ENCODE data around the gene CCDC134.
"Not testable (repeated sequence)": the region's sequence is repeated elsewhere in the genome, so short reads cannot be mapped to it uniquely, and the experiment has no call there.

The CCDC134 gene

DNA sequence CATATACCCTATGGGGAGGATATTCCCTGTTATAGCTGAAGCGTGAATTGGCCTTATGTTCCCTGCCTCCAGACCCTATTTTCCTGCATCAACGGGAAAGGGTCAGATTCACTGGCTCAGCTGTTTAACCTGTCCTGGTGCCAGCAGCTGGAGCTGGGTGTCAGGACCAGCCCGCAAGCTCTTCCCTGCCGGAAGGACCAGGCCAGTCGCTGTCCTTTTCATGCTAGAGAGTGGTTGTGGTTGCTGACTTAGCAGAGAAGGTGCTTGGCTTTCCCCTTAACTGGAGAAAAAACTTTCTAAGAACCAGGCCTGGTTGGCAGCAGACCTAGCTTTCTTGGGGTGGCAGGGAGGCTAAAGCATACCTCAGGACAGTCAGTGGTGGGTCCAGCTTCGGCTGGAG, 27.2 kb downstream of the CCDC134 start:
- Histone ChIP-seq H3K4me3 (ENCODE audit: low read depth in 1 of 2, low read length in 2 of 2) (no peak overlapping the region), H3K9ac (ENCODE audit: low read length) (no peak overlapping the region), H3K36me3 (ENCODE audit: insufficient read depth, low read length) (no peaks in the 10 kb centered on the region), H3K27me3 (ENCODE audit: control insufficient read depth in 1 of 2, insufficient read depth in 2 of 2, low read length in 2 of 2) (no peaks in the 10 kb centered on the region), H3K9me3 (ENCODE audit: low read length) (no peaks in the 10 kb centered on the region), H3K27ac (ENCODE audit: low read depth, low read length) (no peak overlapping the region), H3K4me1 (ENCODE audit: insufficient read depth, low read length) (no peaks in the 10 kb centered on the region)

DNA sequence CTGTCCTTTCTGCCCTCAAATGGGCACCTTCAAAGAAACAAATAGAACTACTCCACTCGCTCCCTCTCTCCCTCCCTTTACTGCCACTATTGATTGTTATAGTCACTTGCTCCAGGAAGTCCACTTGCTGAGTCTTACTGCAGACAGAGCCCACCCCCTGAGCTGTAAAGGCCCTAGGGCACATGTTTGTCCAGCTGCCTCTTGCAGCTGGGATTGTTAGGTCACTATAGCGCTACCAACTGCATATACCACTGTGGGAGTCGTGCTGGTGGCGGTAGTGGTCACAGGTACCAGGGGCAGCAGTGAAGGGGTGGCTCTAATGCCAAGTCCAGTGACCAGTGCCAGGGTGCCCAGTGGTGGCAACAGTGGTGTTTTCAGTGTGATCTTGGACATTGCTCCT, 28.0 kb downstream of the CCDC134 start:
- H3K9ac ChIP-seq (ENCODE audit: low read length), result no peak overlapping the region
- no peak overlapping the region for H3K27ac ChIP-seq (ENCODE audit: low read depth, low read length)
- no peaks in the 10 kb centered on the region for H3K4me1 ChIP-seq (ENCODE audit: insufficient read depth, low read length)

DNA sequence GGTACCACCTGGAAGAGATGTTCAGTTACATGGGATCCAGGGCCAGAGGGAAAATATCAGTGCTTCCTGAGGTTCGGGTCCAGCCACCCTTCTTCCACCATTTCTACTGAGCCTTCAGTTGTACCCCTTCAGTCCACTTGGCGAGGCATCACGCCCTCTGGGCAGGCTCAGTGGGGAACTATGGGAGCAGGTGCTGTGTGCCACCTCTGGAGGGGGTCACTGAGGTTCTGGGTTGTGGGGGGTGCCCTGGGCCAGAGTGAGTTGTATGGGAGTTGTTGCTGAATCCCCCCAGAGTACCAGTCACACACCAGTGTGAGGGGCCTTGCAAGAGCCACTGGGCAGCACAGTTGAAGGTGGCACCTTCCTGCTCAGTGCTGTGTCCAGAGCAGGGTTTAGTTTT, 29.7 kb downstream of the CCDC134 start:
- Histone ChIP-seq H3K27ac (ENCODE audit: low read depth, low read length) (no peak overlapping the region), H3K9me3 (ENCODE audit: low read length) (no peaks in the 10 kb centered on the region), H3K9ac (ENCODE audit: low read length) (no peak overlapping the region), H3K4me3 (ENCODE audit: low read depth in 1 of 2, low read length in 2 of 2) (no peak overlapping the region), H3K27me3 (ENCODE audit: control insufficient read depth in 1 of 2, insufficient read depth in 2 of 2, low read length in 2 of 2) (no peaks in the 10 kb centered on the region), H3K36me3 (ENCODE audit: insufficient read depth, low read length) (no peaks in the 10 kb centered on the region), H3K4me1 (ENCODE audit: insufficient read depth, low read length) (peaks cover 10% of the 10 kb centered on the region)

More for the DNA sequence above, 28.0 kb downstream of the CCDC134 start:
- H3K4me3 ChIP-seq (ENCODE audit: low read depth in 1 of 2, low read length in 2 of 2), result no peak overlapping the region
- H3K9me3 ChIP-seq (ENCODE audit: low read length), result no peaks in the 10 kb centered on the region
- no peaks in the 10 kb centered on the region for H3K27me3 ChIP-seq (ENCODE audit: control insufficient read depth in 1 of 2, insufficient read depth in 2 of 2, low read length in 2 of 2)
- H3K36me3 ChIP-seq (ENCODE audit: insufficient read depth, low read length), result no peaks in the 10 kb centered on the region

DNA sequence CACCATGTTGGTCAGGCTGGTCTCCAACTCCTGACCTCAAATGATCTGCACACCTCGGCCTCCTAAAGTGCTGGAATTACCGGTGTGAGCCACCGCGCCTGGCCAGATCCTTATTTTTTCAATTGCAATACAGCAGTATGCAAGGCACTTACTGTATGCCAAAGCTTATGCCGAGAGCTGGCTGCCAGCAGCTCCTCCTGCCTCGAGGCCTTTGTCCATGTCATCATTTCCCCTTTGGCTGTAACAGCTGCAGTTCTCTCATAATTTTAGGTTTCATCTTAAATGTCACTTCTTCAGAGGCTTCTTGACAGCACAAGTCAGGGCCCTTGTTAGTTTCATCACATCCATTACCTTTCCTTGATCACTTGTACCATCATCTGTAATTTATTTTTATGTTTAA, 30.9 kb downstream of the CCDC134 start:
- H3K4me3 ChIP-seq (ENCODE audit: low read depth in 1 of 2, low read length in 2 of 2), result no peak overlapping the region
- H3K27ac ChIP-seq (ENCODE audit: low read depth, low read length), result no peak overlapping the region
- H3K4me1 ChIP-seq (ENCODE audit: insufficient read depth, low read length), result peaks cover 10% of the 10 kb centered on the region
- peaks cover 6% of the 10 kb centered on the region for H3K36me3 ChIP-seq (ENCODE audit: insufficient read depth, low read length)
- no peaks in the 10 kb centered on the region for H3K9me3 ChIP-seq (ENCODE audit: low read length)
- no peak overlapping the region for H3K9ac ChIP-seq (ENCODE audit: low read length)
- H3K27me3 ChIP-seq (ENCODE audit: control insufficient read depth in 1 of 2, insufficient read depth in 2 of 2, low read length in 2 of 2), result no peaks in the 10 kb centered on the region

DNA sequence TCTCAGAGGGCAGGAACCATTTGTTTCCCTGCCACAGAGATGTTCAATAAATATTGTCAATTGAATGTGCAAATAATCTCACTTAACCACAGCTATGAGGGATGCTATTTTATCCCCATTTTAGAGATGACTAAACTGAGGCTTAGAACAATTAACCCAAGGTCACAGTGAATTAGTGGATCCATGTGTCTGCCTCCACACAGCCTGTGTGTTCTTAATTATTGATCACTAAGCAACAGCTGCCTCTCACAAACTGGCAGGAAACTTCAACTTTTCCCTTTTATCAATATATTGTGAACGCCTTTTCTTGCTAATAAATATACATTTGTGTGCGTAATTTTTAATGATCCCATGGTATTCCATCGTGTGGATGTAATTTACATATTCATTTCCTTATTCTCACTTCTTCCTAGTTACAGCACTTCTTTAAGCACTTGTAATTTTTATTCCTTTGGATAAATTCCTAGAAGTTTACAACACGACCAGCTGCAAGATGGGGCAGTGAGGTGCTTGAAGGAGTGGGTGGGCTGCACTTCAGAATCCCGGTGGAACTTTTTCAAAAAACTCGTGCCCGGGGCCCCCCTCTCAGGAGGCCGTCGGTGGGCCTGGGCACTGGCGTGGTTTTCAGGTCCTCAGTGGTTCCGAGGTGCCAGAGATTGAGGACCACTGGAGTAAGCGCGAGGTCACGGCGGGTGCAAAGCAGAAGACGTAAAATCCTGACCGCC, 31.5 kb downstream of the CCDC134 start:
- Histone ChIP-seq H3K4me1 (ENCODE audit: insufficient read depth, low read length) (peaks cover 10% of the 10 kb centered on the region), H3K9me3 (ENCODE audit: low read length) (no peaks in the 10 kb centered on the region), H3K36me3 (ENCODE audit: insufficient read depth, low read length) (peaks cover 11% of the 10 kb centered on the region), H3K4me3 (ENCODE audit: low read depth in 1 of 2, low read length in 2 of 2) (peak overlapping the region; percentile 53 to 78), H3K27ac (ENCODE audit: low read depth, low read length) (peak overlapping the region; percentile 77), H3K27me3 (ENCODE audit: control insufficient read depth in 1 of 2, insufficient read depth in 2 of 2, low read length in 2 of 2) (no peaks in the 10 kb centered on the region), H3K9ac (ENCODE audit: low read length) (peak overlapping the region; percentile 41)

DNA sequence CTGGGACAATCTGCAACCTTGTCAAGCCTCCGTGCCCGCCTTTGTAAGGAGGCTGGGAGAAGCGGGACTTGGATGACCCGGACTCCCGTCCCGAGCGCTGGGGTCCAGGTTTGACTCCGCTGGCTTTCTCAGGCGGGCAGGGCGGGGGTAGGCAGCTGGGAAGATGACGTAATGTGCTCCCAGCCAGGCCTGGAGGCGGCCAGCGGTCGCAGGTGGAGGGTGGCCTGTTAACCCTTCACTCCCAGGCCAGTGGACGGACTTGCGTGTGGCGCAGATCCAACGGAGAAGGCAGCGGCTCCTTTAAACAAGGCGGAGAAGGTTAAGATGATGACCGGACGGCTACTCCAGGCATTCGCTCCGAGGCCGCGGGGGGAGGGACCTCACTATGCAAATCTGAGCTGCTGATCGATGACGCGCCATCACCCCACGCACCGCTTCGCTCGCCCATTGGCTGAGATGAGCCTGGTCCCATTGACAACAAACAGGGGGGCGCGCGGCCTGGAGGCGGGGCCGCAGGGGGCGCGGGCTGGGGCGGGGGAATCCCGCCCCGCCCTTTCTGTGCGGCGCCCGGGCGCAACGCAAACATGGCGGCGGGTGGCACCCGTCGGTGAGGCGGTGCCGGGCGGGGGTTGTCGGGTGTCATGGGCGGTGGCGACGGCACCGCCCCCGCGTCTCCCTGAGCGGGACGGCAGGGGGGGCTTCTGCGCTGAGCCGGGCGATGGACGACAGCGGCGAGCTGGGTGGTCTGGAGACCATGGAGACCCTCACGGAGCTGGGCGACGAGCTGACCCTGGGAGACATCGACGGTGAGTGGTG, 32.3 kb downstream of the CCDC134 start, which contains the start of gene SREBF2:
TSS of gene SREBF2 (plus strand) at position 553 of the 816 bp plus-strand sequence. CDS start at position 719, 166 bp downstream.
- Histone ChIP-seq H3K4me1 (ENCODE audit: insufficient read depth, low read length) (peaks cover 10% of the 10 kb centered on the region), H3K27me3 (ENCODE audit: control insufficient read depth in 1 of 2, insufficient read depth in 2 of 2, low read length in 2 of 2) (no peaks in the 10 kb centered on the region), H3K9ac (ENCODE audit: low read length) (peak within 1 kb of the TSS; percentile 41), H3K4me3 (ENCODE audit: low read depth in 1 of 2, low read length in 2 of 2) (peak within 1 kb of the TSS; percentile 53 to 78), H3K36me3 (ENCODE audit: insufficient read depth, low read length) (peaks cover 11% of the 10 kb centered on the region), H3K27ac (ENCODE audit: low read depth, low read length) (peak within 1 kb of the TSS; percentile 86), H3K9me3 (ENCODE audit: low read length) (no peaks in the 10 kb centered on the region)

DNA sequence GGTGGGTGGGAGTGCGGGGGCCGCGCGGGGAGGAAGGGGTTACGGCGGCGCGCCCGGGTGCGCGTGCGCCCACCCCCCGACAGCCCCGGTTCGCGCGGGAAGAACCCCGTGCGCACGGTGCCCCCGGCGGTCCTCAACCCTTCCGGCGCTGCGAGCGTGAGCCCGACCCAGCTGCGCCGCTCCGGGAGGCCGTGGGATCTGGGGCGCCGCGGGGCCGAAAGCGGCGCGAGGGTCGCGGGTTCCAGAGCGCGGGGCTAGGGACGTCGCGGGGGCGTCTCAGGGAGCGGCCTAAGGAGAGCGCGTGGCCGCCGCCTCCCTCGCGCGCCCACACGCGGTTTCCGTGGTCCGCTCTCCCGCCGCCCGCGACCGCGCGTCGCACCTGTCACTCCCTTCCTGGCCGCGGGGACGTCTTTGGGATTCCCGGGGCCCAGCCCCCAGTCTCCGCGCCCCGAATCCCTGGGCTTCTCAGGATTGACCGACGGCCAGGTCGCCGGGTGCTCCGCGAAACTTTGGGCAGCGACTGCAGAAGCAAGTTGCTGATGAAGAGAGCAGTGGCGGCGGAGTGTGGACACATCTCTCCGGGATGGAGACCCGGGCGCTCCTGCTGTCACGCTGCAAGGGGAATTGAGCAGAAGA, 33.0 kb downstream of the CCDC134 start:
- Histone ChIP-seq H3K4me1 (ENCODE audit: insufficient read depth, low read length) (peaks cover 10% of the 10 kb centered on the region), H3K9me3 (ENCODE audit: low read length) (no peaks in the 10 kb centered on the region), H3K27me3 (ENCODE audit: control insufficient read depth in 1 of 2, insufficient read depth in 2 of 2, low read length in 2 of 2) (no peaks in the 10 kb centered on the region), H3K4me3 (ENCODE audit: low read depth in 1 of 2, low read length in 2 of 2) (peak overlapping the region; percentile 53 to 78), H3K36me3 (ENCODE audit: insufficient read depth, low read length) (peaks cover 11% of the 10 kb centered on the region), H3K9ac (ENCODE audit: low read length) (peak overlapping the region; percentile 24), H3K27ac (ENCODE audit: low read depth, low read length) (peak overlapping the region; percentile 86)

DNA sequence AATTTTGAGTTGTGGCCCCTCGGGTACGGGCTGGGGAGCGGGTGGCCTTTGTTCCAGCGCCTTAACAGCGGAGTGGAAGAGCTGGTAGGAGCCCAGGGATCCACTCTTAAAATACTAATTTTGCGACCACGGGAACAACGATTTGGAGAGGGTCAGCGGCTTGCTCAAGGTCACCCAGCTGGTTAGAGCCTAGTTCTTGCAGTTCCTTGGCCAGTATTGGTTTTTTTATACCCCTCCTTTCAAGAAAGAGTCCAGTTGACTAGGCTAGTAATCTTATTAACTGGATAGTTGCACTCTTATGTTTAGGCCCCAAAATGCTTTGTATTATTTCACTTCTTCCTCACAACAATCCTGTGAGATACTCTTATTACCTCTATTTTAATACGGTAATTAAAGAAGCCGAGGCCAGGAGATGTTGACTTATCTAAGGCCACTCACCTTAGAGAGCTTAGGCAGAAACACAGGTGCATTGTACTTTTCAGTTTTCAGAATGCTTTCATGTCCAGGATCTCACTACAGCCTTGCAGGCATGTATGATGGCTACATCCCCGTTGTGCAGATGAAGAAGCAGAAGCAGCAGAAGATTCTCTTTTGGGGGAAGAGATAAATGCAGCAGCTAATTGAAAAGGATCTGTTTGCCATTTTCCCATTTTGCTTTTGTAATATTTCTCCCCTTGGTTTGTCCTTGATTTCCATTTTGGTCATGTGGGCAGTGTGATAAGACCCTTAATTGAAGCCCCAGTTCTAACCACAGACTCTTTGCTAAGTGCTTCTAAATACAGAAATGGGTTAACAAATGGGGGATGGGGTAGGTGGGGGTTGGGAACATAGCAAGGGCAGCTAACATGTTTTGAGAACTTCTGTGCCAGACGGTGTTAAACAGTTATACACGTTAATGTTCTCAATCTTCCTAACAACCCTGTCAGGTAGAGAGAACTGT, 33.8 kb downstream of the CCDC134 start:
- Histone ChIP-seq H3K9ac (ENCODE audit: low read length) (peak overlapping the region; percentile 24), H3K4me1 (ENCODE audit: insufficient read depth, low read length) (peaks cover 10% of the 10 kb centered on the region)

DNA sequence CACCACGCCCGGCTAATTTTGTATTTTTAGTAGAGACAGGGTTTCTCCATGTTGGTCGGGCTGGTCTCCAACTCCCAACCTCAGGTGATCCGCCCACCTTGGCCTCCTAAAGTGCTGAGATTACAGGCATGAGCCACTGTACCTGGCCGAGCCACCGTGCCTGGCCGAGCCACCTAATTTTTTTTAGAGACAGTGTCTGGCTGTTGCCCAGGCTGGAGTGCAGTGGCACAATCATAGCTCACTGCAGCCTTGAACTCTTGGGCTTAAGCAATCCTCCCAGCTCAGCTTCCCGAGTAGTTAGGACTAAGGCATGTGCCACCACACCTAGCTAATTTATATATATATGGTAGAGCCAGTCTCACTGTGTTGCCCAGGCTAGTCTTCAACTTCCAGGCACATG, 35.0 kb downstream of the CCDC134 start:
- H3K27me3 ChIP-seq (ENCODE audit: control insufficient read depth in 1 of 2, insufficient read depth in 2 of 2, low read length in 2 of 2); H3K4me1 ChIP-seq (ENCODE audit: insufficient read depth, low read length); H3K9me3 ChIP-seq (ENCODE audit: low read length); H3K27ac ChIP-seq (ENCODE audit: low read depth, low read length); H3K9ac ChIP-seq (ENCODE audit: low read length); H3K4me3 ChIP-seq (ENCODE audit: low read depth in 1 of 2, low read length in 2 of 2): not testable (repeated sequence)
- H3K36me3 ChIP-seq (ENCODE audit: insufficient read depth, low read length), result peaks cover 11% of the 10 kb centered on the region

More for the DNA sequence above, 33.8 kb downstream of the CCDC134 start:
- Histone ChIP-seq H3K36me3 (ENCODE audit: insufficient read depth, low read length) (peaks cover 11% of the 10 kb centered on the region), H3K27ac (ENCODE audit: low read depth, low read length) (peak overlapping the region; percentile 86), H3K4me3 (ENCODE audit: low read depth in 1 of 2, low read length in 2 of 2) (peak overlapping the region; percentile 53 to 78), H3K27me3 (ENCODE audit: control insufficient read depth in 1 of 2, insufficient read depth in 2 of 2, low read length in 2 of 2) (no peaks in the 10 kb centered on the region), H3K9me3 (ENCODE audit: low read length) (no peaks in the 10 kb centered on the region)

DNA sequence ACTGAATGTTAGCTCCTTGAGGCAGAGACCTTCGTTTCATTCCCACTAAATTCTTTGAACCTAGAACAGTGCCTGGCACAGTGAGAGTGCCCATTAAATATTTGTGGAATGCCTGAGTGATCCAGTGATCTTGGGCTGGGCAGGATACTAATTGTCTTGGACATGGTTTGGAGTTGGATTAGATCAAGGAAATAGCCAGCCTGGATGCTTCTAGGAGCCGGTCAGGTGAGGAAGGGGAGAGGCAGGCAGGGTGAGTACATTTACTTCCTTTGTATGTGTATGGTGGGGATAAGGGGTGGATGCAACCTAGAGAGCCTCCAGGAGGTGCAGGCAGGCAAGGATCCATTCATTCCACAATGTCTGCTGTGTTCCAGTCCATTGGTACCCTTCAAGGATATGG, 36.1 kb downstream of the CCDC134 start:
- Histone ChIP-seq H3K4me3 (ENCODE audit: low read depth in 1 of 2, low read length in 2 of 2) (no peak overlapping the region), H3K27ac (ENCODE audit: low read depth, low read length) (no peak overlapping the region), H3K9ac (ENCODE audit: low read length) (no peak overlapping the region), H3K4me1 (ENCODE audit: insufficient read depth, low read length) (peaks cover 10% of the 10 kb centered on the region), H3K9me3 (ENCODE audit: low read length) (no peaks in the 10 kb centered on the region), H3K27me3 (ENCODE audit: control insufficient read depth in 1 of 2, insufficient read depth in 2 of 2, low read length in 2 of 2) (no peaks in the 10 kb centered on the region), H3K36me3 (ENCODE audit: insufficient read depth, low read length) (peaks cover 11% of the 10 kb centered on the region)

Measured in muscle layer of colon (tissue), 2 donors.